Loucy (cell line): ENCODE results near the gene NT5DC4.

Experiments used
- H2AFZ ChIP-seq: fragments of 200-600 bp; sonication (generic); 2 replicates; pipeline ENCODE4 v1.6.0; 2016; ENCODE audit warnings: antibody characterized with exemption, mild to moderate bottlenecking, low read length, moderate library complexity
- H3F3A ChIP-seq: fragments of 200-600 bp; 2 replicates; pipeline ENCODE4 v1.6.0; 2016; ENCODE audit warnings: antibody characterized with exemption, low read depth, mild to moderate bottlenecking
- H3K27me3 ChIP-seq: fragments of 200-600 bp; sonication (generic); 2 replicates; pipeline ENCODE4 v1.6.1; 2014; ENCODE audit warnings: low read length, mild to moderate bottlenecking; ENCODE audit not compliant: insufficient read depth, poor library complexity, severe bottlenecking
- H3K36me3 ChIP-seq: fragments of 200-600 bp; sonication (generic); 2 replicates; pipeline ENCODE4 v1.6.1; 2016; ENCODE audit warnings: low read length; ENCODE audit not compliant: insufficient read depth
- H3K4me1 ChIP-seq: fragments of 200-600 bp; sonication (generic); 2 replicates; pipeline ENCODE4 v1.5.1; 2014; ENCODE audit warnings: low read length, mild to moderate bottlenecking; ENCODE audit not compliant: insufficient read depth, poor library complexity, severe bottlenecking
- H3K4me2 ChIP-seq: fragments of 200-600 bp; sonication (generic); 2 replicates; pipeline ENCODE4 v1.6.0; 2014; ENCODE audit warnings: antibody characterized with exemption, low read length, low read depth, mild to moderate bottlenecking; ENCODE audit not compliant: poor library complexity, severe bottlenecking
- H3K4me3 ChIP-seq: fragments of 200-600 bp; sonication (generic); 2 replicates; pipeline ENCODE4 v1.5.1; 2014; ENCODE audit warnings: low read length, mild to moderate bottlenecking, mixed read lengths; ENCODE audit not compliant: poor library complexity, severe bottlenecking
- H3K79me2 ChIP-seq: fragments of 200-600 bp; sonication (generic); 2 replicates; pipeline ENCODE4 v1.6.1; 2014; ENCODE audit warnings: low read length; ENCODE audit not compliant: insufficient read depth
- H3K9ac ChIP-seq: fragments of 200-600 bp; sonication (generic); 2 replicates; pipeline ENCODE4 v1.6.0; 2014; ENCODE audit warnings: mild to moderate bottlenecking, low read depth, low read length, moderate library complexity; ENCODE audit not compliant: poor library complexity, severe bottlenecking
- H3K9me2 ChIP-seq: fragments of 200-600 bp; sonication (generic); replicated peaks from 2 replicates; pipeline ENCODE4 v1.6.1; 2016; ENCODE audit warnings: low read depth, low read length, mixed read lengths
- H3K9me3 ChIP-seq: fragments of 200-600 bp; sonication (generic); 2 replicates; pipeline ENCODE4 v1.6.1; 2014; ENCODE audit warnings: mild to moderate bottlenecking, antibody characterized with exemption, low read length, low read depth; ENCODE audit not compliant: insufficient read depth
- H4K20me1 ChIP-seq: fragments of 200-600 bp; sonication (generic); 2 replicates; pipeline ENCODE4 v1.6.0; 2014; ENCODE audit warnings: antibody characterized with exemption, low read length, mild to moderate bottlenecking; ENCODE audit not compliant: insufficient read depth, poor library complexity, severe bottlenecking
- CTCF ChIP-seq: fragments of 200-600 bp; sonication (generic); conservative IDR thresholded peaks from 2 replicates; pipeline ENCODE4 v1.5.1; 2014; ENCODE audit warnings: mild to moderate bottlenecking, antibody characterized with exemption, low read length
- EZH2phosphoT487 ChIP-seq: fragments of 200-600 bp; IDR thresholded peaks from 2 replicates; pipeline ENCODE4 v1.6.1; 2018; ENCODE audit warnings: antibody characterized with exemption, mild to moderate bottlenecking, moderate library complexity, borderline replicate concordance

NT5DC4 gene

GRCh38 chr2:112740527-112740926 lies 19.7 kb downstream of the NT5DC4 start:
- H3K79me2 ChIP-seq, result no peaks in the 10 kb centered on the region
- H3F3A ChIP-seq, result no peaks in the 10 kb centered on the region
- H3K4me3 ChIP-seq, result no peak overlapping the region
- no peaks in the 10 kb centered on the region for H3K9me3 ChIP-seq
- H3K9ac ChIP-seq, result no peak overlapping the region
- no peaks in the 10 kb centered on the region for H3K9me2 ChIP-seq
- peaks cover 82% of the 10 kb centered on the region for H3K36me3 ChIP-seq
- H2AFZ ChIP-seq, result no peak overlapping the region
- TF ChIP-seq EZH2phosphoT487, result no peak
- no peak for TF ChIP-seq CTCF
- no peaks in the 10 kb centered on the region for H4K20me1 ChIP-seq
- H3K4me2 ChIP-seq, result no peak overlapping the region
- no peaks in the 10 kb centered on the region for H3K4me1 ChIP-seq
- H3K27me3 ChIP-seq, result no peaks in the 10 kb centered on the region

DNA sequence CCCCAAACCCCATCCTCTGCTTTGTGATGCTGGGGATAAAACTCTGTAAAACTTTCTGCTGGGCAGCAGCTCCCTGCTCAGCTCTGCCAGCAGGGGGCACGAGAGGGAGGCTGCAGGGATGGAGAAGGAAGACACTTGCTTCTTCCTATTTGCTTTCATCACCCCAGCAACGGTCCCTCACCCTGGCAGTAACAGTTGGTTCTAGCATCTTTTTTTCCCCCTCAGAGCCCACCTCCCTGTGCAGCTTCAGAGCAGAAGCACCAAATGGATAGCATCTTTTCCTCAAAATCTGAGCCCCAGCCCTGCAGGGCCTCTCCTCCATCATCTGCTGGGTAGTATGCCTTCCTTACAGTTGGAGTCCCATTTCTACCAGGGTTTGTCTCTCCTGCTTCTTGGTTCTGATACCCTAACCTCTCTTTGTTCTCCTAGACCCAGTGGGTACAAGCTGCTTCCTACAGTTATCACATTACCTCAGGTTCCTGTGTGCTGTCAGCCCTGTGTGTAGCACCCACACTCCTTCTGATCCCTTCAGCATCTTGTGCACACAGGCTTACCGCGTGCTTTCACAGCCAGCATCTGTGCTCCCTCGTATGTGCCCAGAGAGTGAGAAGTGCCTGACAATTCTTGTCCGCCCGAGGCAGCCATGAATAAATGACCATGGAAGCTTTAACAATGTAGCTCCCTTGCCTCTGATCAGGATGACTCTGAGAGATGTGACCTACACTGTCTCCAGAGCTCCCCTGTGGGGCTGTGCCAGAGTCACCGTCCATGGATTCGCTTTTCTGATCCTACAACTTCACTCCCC lies 29.1 kb downstream of the NT5DC4 start:
- H3K4me2 ChIP-seq, result peak overlapping the region; percentile 45
- no peaks in the 10 kb centered on the region for H3K27me3 ChIP-seq
- no peaks in the 10 kb centered on the region for H3K9me2 ChIP-seq
- peaks cover 22% of the 10 kb centered on the region for H4K20me1 ChIP-seq
- H3K36me3 ChIP-seq, result peaks cover 90% of the 10 kb centered on the region
- no peaks in the 10 kb centered on the region for H3K9me3 ChIP-seq
- no peak overlapping the region for H2AFZ ChIP-seq
- peak overlapping the region; percentile 9 for H3K4me3 ChIP-seq
- no peak overlapping the region for H3K9ac ChIP-seq
- H3K79me2 ChIP-seq, result peaks cover 68% of the 10 kb centered on the region
- H3K4me1 ChIP-seq, result peaks cover 26% of the 10 kb centered on the region
- peak; percentile 97 for TF ChIP-seq CTCF
- TF ChIP-seq EZH2phosphoT487, result no peak
- H3F3A ChIP-seq, result no peaks in the 10 kb centered on the region

GRCh38 chr2:112750560-112750843 lies 29.7 kb downstream of the NT5DC4 start:
- H3K9me2 ChIP-seq, result no peaks in the 10 kb centered on the region
- H3K4me3 ChIP-seq, result no peak overlapping the region
- H3F3A ChIP-seq, result no peaks in the 10 kb centered on the region
- no peak overlapping the region for H2AFZ ChIP-seq
- peak overlapping the region; percentile 45 for H3K4me2 ChIP-seq
- H3K36me3 ChIP-seq, result peaks cover 91% of the 10 kb centered on the region
- no peaks in the 10 kb centered on the region for H3K27me3 ChIP-seq
- H3K4me1 ChIP-seq, result peaks cover 31% of the 10 kb centered on the region
- no peak for TF ChIP-seq CTCF
- TF ChIP-seq EZH2phosphoT487, result no peak
- H3K9me3 ChIP-seq, result no peaks in the 10 kb centered on the region
- H3K9ac ChIP-seq, result no peak overlapping the region
- peaks cover 22% of the 10 kb centered on the region for H4K20me1 ChIP-seq
- peaks cover 73% of the 10 kb centered on the region for H3K79me2 ChIP-seq
